Vagina (tissue), 2 donors: Measurements from ENCODE around the gene SLC37A2. TPM values are rescaled to one million over a fixed set of nuclear protein-coding genes. Genes with fewer than 3 reads are reported as not detected.

ENCODE experiments used
- DNase-seq, 2 donors: peaks; one replicate each; pipeline ENCODE4 v3.0.0-alpha.2; 2017; ENCODE audit errors: extremely low spot score in 2 of 2
- H3K27ac ChIP-seq: fragments of 200-600 bp; sonication (generic); one replicate; pipeline ENCODE4 v1.5.1; 2019
- H3K27me3 ChIP-seq: fragments of 200-600 bp; sonication (generic); one replicate; pipeline ENCODE4 v1.5.1; 2019
- H3K36me3 ChIP-seq, 2 donors: fragments of 200-600 bp; sonication (generic); one replicate each; pipeline ENCODE4 v1.5.1; 2017 to 2019
- H3K4me1 ChIP-seq: fragments of 200-600 bp; sonication (generic); one replicate; pipeline ENCODE4 v1.5.1; 2019
- H3K4me3 ChIP-seq, 2 donors: fragments of 200-600 bp; sonication (generic); 1 replicate in 1 of 2; 2 replicates in 1 of 2; pipeline ENCODE4 v1.5.1; 2016 to 2019
- H3K9me3 ChIP-seq: fragments of 200-600 bp; sonication (generic); one replicate; pipeline ENCODE4 v1.5.1; 2019
- POLR2A ChIP-seq, 2 donors: fragments of 450-650 bp; IDR thresholded peaks; one replicate each; pipeline ENCODE4 v1.6.1; 2017; ENCODE audit warnings: antibody characterized with exemption in 2 of 2, mild to moderate bottlenecking in 2 of 2, moderate library complexity in 2 of 2
- POLR2AphosphoS5 ChIP-seq, 2 donors: sonication (generic); formaldehyde crosslinking; IDR thresholded peaks; one replicate each; pipeline ENCODE4 v1.9.0; 2017; ENCODE audit warnings: antibody characterized with exemption in 2 of 2, mild to moderate bottlenecking in 2 of 2, low read depth in 1 of 2; ENCODE audit not compliant: insufficient read depth in 1 of 2
- intact Hi-C: fragments of 100-400 bp; cut with DNase I; formaldehyde crosslinking; loops from one replicate; pipeline ENCODE4 v1.15.1; 2023
- total RNA-seq: library from RNA; depleted of rRNA; stranded (reverse); fragments of >200 nt; gene quantifications from one replicate; pipeline ENCODE4 v1.2.3, GENCODE V29; 2016
- TF ChIP-seq, protein P1 (sequence below), 3 experiments: fragments of 450-650 bp in 2 of 3; fragments of 200-600 bp in 1 of 3; sonication (generic) in 1 of 3; IDR thresholded peaks; one replicate each; pipeline ENCODE4 v1.5.1; 2017 to 2019; ENCODE audit warnings: antibody characterized with exemption in 3 of 3, mild to moderate bottlenecking in 2 of 3, moderate library complexity in 2 of 3

The SLC37A2 gene
- total RNA-seq, 1 donor from 2014 or later, result 22.6 TPM

DNA sequence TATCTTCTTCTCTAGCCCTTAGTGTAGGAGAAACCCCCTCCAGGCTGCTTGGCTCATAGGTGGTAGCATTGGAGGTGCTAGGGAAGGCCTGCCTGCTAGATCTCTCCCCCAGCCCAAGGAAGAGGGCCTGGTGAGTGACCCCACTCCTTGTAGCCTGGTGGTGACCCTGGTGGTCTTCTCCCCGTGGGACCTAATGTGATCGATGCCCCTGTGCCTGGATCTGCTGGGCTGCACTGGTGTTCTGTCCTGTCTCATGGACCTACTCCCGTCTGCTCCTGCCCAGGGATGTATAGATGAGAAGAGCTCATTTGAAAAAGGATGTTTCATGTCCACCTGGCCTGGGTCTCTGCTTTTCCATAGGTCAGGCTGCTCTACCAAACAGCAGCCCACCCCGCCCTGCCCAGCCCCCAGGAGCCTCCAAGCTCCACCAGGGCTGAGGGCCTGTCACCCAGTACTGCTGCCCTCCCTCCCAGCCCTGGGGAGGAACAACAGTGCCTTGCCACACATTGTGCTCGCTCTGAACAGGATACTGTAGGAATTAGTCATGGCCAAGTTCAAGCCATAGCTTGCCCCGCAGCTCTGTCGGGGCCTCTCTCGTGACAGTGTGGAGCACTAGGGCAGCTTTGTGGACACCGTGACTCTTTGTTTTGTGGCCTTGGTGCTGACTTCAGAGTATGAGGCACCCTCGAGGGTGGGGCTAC, 19.7 kb downstream of the SLC37A2 start:
- TF ChIP-seq, protein P1, sequence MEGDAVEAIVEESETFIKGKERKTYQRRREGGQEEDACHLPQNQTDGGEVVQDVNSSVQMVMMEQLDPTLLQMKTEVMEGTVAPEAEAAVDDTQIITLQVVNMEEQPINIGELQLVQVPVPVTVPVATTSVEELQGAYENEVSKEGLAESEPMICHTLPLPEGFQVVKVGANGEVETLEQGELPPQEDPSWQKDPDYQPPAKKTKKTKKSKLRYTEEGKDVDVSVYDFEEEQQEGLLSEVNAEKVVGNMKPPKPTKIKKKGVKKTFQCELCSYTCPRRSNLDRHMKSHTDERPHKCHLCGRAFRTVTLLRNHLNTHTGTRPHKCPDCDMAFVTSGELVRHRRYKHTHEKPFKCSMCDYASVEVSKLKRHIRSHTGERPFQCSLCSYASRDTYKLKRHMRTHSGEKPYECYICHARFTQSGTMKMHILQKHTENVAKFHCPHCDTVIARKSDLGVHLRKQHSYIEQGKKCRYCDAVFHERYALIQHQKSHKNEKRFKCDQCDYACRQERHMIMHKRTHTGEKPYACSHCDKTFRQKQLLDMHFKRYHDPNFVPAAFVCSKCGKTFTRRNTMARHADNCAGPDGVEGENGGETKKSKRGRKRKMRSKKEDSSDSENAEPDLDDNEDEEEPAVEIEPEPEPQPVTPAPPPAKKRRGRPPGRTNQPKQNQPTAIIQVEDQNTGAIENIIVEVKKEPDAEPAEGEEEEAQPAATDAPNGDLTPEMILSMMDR (IDR thresholded peaks at IDR 0.05), result no peak
- TF ChIP-seq POLR2A (IDR thresholded peaks at IDR 0.05) (no peak), POLR2AphosphoS5 (IDR thresholded peaks at IDR 0.05; ENCODE audit: insufficient read depth in 1 of 2, low read depth in 1 of 2) (peak; percentile 25 to 64)
- peak; percentile 81 to 95 for DNase-seq
- no peaks in the 10 kb centered on the region for H3K9me3 ChIP-seq
- peaks cover 20% of the 10 kb centered on the region for H3K4me1 ChIP-seq
- no peak overlapping the region for H3K4me3 ChIP-seq
- H3K27ac ChIP-seq, result peak overlapping the region; percentile 17
- intact Hi-C loops, result loop anchor here (10.0 kb wide), 1 partner anchor 322 kb away; no protein-coding TSS in a partner anchor
- H3K36me3 ChIP-seq, result no peaks in the 10 kb centered on the region
- H3K27me3 ChIP-seq, result no peaks in the 10 kb centered on the region

DNA sequence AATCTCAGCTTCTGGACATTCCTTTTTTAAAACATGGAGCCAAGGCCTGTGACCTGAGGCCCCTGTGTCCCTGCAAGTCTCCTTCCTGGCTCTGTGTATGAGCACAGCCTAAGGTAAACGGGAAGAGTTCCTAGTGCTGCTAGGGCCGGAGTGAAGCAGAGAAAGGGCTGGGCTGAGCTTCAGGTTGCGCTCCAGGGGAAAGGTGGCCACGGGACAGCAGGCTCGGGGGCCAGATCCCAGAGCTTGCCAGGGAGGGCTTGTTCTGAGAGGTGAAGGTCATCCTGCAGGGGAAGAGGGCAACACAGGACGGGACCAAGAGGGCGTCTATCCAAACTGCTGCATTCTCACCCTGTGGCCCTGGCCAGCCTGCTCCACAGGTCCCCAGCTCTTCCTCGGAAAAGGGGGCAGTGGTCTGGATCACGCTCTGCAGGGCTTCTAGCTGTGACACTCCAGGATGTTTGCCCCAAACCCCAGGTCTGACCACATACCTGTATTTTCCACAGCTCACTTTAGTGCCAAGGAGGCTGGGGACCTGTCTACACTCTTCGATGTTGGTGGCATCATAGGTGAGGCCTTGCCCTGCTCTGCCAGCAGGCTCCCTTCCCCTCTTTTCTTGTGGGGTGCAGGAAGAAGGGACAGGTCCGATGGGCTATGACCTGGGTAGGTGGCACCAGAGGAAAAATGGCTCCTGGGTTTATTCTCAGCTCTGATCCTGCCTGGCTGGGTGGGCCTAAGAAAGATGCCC, 20.4 kb downstream of the SLC37A2 start:
- peak; percentile 72 to 91 for DNase-seq
- peaks cover 20% of the 10 kb centered on the region for H3K4me1 ChIP-seq
- TF ChIP-seq, protein P1 (IDR thresholded peaks at IDR 0.05), result no peak
- TF ChIP-seq POLR2A (IDR thresholded peaks at IDR 0.05) (no peak), POLR2AphosphoS5 (IDR thresholded peaks at IDR 0.05; ENCODE audit: insufficient read depth in 1 of 2, low read depth in 1 of 2) (no peak)
- H3K36me3 ChIP-seq, result no peaks in the 10 kb centered on the region
- H3K27ac ChIP-seq, result peak overlapping the region; percentile 17
- no peaks in the 10 kb centered on the region for H3K27me3 ChIP-seq
- intact Hi-C loops, result loop anchor here (10.0 kb wide), 1 partner anchor 321 kb away; no protein-coding TSS in a partner anchor
- H3K9me3 ChIP-seq, result no peaks in the 10 kb centered on the region
- H3K4me3 ChIP-seq, result no peak overlapping the region

- Histone ChIP-seq H3K4me3 (no peak overlapping the region), H3K36me3 (no peaks in the 10 kb centered on the region), H3K27ac (no peak overlapping the region), H3K4me1 (peaks cover 20% of the 10 kb centered on the region), H3K27me3 (no peaks in the 10 kb centered on the region), H3K9me3 (no peaks in the 10 kb centered on the region)
- TF ChIP-seq POLR2AphosphoS5 (IDR thresholded peaks at IDR 0.05; ENCODE audit: insufficient read depth in 1 of 2, low read depth in 1 of 2) (no peak), POLR2A (IDR thresholded peaks at IDR 0.05) (no peak)
- TF ChIP-seq, protein P1 (IDR thresholded peaks at IDR 0.05), result no peak
- intact Hi-C loops, result loop anchor here (10.0 kb wide), 1 partner anchor 321 kb away; no protein-coding TSS in a partner anchor
- DNase-seq, result peak in 1 of 2 donors; percentile 79
These were observed 20.9 kb downstream of the SLC37A2 start for GRCh38 chr11:125084057-125084416.

GRCh38 chr11:125084761-125085231, 21.7 kb downstream of the SLC37A2 start:
- intact Hi-C loops, result loop anchor here (10.0 kb wide), 1 partner anchor 320 kb away; no protein-coding TSS in a partner anchor
- Histone ChIP-seq H3K27ac (no peak overlapping the region), H3K36me3 (no peaks in the 10 kb centered on the region), H3K9me3 (no peaks in the 10 kb centered on the region), H3K27me3 (no peaks in the 10 kb centered on the region), H3K4me3 (no peak overlapping the region), H3K4me1 (peaks cover 20% of the 10 kb centered on the region)
- TF ChIP-seq POLR2A (IDR thresholded peaks at IDR 0.05), result no peak
- TF ChIP-seq POLR2AphosphoS5 (IDR thresholded peaks at IDR 0.05; ENCODE audit: insufficient read depth in 1 of 2, low read depth in 1 of 2), result no peak
- TF ChIP-seq, protein P1 (IDR thresholded peaks at IDR 0.05), result no peak
- peak in 1 of 2 donors; percentile 79 for DNase-seq
